ENCODE measurements around the gene NDUFA11.

NDUFA11 gene

DNA sequence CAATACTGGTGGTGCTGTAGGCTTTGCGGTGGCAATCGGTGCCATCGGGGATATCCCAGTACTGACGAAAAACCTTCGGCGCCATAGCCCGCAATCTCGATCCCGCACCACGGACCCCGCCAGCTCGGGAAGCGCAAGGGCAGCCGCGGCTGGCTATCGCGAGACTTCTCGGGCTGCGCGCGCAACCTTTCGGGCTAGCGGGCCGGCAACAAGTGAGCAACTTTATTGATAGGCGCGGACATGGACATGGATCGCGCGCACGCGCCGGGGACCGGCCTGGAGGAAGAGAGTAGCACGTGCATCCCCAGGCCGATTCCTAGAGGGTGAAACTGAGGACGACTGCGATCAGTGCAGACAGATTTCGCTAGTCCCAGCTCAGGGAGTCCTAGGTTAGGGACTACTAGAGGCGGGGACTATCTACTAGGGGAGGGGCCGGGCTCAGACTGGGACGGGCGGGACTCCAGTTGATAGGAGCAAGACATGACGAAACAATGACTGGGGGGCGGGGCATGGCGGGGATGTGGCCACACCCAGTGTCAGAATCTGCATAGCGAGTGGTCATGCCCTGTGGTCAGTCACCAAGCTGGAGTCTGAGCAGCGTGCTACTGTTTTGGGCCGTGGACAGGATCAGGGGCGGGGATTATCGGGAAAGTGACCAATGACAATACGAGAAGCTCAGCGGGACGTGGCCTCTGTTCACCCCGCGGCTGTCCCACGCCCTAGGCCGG is at the start of gene NDUFA11:
NDUFA11 (minus strand) TSS at position 167 of the 728 bp plus-strand sequence; CDS start at position 85, 82 bp downstream.
- DNase-seq = peak; percentile 97

DNA sequence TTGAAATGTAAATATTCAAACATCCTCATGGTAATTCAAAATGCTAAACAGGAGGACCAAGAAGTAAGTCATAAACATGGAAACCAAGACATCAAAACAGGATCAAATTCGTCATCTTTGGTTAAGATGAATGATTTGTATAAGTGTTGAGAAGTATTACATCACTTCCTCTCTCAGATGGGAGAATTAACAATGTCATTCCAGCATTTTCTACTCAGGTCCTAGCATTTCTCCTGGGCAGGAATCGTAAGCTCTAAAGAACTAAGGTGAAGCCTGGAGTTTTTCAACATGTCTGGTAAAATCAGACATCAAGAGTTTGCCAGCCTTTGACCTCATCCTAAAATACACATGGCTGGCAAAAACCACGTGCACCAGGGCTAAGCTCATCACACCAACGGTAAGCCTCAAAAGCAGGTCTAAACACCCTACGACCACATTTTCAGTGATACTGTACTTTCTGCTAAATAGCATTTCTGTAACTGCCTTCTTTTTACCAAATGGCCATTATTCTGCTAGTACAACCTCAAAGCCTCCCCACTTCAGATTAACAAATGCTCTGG is 49.5 kb upstream of the NDUFA11 start:
- peak; percentile 57 for DNase-seq

DNA sequence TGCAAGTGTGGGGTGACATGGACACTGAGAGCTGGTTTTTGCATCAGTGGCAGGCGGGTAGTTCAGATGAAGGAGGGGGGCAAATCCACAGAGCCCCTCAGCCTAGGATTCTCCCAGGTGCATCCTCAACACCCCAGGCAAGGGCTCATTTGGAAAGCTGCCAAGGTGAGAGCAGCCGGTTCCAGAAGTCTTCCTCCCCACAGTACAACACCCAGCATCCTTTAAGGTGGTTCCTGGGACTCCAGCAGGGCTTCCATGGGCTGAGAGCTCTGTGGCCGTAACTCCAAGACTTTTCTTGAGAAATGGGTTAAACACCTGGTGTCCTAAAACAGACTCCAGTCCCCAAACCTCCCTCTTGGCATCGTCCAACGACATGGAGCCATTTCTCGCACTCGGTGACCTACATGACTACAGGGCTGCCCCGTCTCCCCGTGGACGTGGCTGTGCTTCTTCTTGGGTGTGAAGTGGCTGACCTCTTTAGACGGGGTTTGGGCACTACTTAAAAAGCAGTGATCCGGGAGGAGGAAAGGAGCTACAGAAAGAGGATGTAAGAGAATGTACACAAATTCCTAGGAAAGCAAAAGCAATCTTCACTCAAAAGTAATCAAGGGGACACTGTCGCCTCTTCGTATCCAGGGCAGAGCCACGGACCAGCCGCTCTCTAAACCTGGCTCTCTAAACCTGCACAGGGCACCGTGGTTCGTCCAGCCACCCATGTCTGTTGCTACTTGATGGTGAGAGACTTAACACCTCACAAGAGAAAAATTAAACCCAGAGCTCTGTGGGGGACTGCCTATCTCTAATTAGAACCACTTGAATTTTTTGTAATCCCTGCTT is 48.8 kb upstream of the NDUFA11 start:
- no peak for DNase-seq

DNA sequence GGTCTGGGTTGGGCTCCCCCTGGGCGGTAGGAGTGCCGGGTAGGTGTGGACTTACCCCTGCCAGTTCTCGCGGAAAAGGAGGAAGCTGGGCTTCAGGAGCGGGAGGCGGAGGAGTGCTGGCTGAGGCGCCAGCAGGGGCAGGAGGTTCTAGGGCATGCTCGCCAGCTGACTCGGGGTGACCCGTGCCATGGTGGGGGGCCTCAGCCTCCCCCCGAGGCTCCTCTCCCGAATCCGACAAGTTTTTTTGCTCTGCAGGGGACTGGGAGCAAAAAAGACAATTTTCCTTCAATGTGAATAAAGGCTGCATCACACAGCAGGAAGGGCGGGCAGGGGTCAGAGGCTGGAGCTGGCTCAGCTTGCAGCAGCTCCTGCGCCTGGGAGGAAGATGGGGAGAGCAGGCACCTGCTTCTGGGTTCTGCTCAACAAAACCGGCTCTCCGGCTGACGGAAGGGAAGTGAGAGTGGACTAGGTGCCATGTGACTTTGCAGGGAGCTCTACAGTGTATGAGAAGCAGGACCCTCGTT is 47.8 kb upstream of the NDUFA11 start:
- no peak for DNase-seq

DNA sequence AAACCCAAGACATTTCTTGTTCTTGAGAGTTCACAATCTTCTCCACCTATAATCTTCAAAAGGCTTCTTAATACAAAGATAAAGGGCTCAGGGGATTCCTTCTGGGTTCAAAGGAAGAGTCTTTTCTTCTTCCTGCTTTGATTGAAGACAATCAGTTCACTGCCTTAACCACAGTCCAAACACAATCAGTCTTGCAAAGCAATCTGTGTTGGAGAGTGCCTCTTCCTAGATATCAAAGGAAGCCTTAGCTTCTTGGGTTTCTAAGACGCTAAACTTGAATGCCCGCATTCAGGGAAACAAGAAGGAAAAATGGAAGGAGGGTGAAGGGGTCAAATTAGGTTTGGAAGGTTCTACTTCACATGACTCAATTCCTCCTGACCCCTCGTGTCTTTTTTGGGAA is 47.2 kb upstream of the NDUFA11 start:
- DNase-seq = no peak

DNA sequence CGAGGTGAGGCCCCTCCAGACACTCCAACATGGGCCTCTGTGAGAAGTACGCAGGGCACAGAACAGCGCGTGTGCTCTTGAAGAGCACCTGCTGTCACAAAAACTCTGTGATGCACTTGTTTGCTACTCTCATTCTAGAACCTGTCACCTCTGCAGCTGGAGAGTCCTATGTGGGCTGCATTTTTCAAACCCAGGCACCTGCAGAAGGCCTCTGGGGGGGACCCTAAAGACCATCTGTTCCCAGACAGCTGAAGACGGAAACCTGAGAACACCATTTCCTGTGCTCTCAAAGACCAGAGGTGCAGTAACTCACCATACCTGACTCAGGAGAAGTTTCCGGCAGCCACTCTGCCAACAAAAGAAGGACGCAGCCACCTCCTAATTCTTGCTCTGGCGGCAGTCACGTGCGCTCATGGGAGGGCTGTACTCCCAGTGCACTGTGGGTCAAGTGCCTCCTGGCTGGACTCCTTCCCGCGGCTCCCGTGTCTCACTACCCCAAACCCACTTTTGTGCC is 46.3 kb upstream of the NDUFA11 start:
- DNase-seq = peak; percentile 62

DNA sequence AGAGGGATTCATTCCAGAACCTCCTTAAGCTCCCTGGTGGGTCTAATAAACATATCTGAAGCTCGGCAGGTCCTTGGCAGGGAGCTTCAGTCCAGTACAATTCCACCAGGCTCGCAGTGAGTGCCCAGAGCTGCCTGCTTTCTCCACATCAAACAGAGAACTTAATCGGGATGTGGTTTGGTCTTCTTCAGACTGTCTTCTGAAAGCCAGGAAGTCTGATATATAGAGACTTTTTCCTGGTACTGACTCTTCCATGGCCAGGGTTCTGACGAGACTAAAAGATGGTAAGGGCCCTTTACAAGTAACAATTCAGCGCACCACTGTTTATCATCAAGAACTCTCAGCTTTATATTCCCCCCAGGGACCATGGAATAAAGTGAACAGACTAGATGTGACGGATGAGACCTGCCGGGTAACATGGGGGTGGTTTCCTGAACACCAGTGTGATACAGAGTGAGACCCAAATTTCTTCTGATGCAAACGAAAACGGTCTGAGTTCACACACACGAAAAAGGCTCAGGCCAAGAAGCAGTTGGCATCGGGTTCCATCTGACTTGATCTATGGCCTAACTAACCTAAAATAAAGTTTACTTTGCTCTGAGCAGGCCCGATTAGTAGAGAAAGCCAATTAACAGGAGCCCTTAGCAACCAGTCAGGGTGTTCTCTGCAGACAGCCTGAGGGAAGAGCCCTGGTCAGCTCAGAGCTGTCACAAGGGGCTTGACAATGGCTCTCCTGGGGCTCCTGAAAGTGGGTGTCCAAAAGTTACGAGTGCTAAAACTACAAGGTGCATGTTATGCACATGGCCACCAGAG is 45.4 kb upstream of the NDUFA11 start:
- DNase-seq = peak; percentile 31

DNA sequence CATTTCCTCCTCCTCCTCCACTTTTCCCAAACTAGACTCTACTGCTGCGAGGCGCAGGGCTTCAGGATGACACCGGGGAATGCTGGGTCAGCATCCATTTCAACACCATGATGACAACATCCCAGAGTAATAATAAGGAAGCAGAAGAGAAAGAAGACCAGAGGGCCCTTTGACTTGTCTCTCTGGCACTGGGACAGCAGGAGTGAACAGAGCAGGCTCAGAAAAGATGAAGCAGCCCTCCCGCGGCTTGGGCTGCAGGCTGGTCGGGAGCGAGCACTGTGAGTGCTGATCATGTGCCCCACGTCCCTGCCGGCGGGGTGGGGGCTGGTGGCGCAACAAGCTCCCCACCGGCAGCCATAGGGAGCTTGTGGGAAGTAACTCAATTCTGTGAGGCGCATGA is 43.8 kb upstream of the NDUFA11 start:
- DNase-seq = no peak

DNA sequence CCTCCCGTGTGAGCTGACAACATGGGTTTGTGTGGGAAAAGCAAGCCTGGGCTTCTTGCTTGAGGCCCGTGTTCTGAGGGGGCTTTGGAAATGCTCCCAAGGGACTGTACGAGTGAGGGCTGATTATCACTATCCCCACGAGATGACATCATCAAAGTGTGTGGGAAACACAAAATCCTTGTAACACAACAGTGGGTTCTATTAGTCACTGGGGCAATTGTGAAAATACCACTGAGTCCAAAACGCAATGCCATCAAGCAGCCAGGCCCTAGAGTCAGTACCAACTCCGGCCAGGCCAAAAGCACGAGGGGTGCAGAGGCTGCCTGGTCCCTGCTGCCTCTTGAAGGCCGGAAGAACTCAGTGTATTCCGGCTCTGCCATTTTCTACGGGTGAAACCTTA is 40.0 kb upstream of the NDUFA11 start:
- no peak for DNase-seq

DNA sequence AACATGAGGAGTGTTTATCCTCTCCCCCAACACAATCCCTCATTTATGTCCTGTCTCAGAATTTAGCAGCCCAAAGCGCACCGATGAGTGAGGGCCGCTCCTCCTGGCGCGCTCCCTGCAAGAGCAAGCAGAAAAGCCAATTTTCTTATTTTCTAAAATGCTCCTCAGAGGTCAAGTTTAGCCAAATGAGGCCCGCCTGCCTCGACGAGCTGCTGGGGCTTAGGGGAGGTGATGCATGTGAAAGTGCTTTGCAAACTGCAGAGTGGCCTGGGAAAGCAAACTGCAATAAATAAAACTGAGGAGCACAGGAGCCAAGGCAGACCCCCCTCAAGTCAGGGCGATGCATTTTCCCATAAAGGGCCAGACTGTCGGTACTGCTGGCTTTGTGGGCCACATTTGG is 39.5 kb upstream of the NDUFA11 start:
- DNase-seq = no peak

DNA sequence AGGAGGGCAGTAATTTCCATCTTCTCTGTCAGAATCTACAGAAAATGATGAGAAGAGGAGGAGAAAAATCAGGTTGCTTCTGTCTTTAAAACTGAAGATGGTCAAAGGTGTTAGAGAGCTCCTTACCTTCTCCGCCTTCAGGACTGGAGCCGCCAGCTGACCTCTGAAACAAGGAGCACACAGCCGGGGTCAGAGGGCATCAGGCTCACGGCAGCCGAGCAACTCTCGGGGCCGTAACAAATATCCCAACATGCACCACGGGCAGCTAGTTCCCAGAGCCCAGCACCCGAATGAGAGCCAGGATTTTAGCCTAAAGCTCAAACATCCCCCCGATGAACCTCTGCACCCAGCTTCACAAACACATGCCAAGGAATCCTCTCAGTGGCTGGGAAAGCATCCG is 38.1 kb upstream of the NDUFA11 start:
- no peak for DNase-seq

DNA sequence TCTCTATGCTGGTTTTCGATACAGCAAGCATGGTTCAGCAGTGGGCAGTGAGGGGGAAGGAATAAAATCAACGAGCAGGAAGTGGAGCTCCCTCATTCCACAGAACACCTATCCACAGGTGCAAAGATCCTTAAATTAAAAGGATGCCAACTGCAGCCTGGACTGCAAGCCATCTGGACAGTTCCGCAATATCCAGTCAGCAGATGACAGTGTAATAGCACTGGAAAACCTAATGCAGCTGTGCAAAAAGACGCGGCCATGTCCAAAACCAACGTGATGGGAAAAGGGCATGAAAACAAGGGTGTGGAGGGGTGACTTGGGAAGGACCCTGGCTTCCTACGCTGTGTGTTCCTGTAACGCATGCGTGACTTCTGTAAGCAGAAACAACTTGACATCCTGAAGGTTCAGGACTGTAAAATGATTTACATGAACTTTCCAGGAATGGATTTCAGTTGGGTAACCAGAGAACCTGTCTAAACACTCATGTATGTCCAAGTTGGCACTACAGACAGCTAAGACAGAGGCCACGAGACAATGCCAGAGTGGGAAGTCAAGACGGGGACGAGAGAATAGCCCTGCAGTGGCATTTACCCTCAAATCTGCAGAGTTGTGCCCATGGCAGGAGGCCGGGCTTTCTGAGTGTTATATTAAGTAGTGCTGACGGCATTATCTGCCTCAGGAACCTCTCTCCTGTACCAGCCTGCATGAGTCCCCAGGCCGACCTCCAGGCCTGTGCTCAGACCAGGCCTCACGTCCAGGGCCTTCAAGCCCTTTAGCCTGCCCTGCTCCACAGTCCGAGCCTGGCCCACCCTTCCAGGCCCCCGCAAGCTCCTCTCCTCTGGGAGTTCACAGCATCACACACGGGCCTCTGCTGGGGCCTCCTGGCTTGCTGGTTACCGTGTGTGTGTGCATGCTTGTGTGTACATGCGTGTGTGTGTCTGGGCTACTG is 36.9 kb upstream of the NDUFA11 start:
- DNase-seq = no peak

DNA sequence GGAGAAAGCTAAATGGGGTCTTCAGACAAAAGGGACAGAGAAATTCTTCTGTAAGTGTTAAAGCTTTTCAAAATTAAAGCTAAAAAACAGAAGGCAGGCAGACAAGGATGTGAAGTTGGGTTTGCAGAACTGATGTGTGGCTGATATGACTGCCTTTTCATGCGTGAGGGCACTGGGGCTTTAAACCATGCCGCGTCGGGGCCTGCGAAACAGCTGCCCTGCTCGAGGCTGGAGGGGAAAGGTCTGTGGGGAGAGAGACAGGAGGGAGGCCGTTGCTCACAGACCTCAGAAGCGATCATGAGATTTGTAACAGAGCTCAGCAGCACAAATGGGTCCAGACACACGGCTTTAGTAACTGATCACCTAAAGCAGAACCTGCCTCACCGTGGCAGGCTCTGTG is 34.0 kb upstream of the NDUFA11 start:
- no peak for DNase-seq

DNA sequence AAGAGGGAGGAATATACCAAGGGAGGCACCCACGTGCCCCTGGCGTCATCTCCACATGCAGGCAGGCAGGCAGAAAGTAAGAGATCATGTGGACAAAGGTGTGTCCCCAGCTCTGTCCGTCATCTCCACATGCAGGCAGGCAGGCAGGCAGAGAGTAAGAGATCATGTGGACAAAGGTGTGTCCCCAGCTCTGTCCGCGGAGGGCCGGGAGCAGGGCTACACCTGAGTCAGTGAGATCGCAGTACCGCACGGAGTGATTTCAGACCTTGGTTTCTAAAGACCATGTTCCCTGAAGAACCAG is 32.7 kb upstream of the NDUFA11 start:
- DNase-seq = no peak

DNA sequence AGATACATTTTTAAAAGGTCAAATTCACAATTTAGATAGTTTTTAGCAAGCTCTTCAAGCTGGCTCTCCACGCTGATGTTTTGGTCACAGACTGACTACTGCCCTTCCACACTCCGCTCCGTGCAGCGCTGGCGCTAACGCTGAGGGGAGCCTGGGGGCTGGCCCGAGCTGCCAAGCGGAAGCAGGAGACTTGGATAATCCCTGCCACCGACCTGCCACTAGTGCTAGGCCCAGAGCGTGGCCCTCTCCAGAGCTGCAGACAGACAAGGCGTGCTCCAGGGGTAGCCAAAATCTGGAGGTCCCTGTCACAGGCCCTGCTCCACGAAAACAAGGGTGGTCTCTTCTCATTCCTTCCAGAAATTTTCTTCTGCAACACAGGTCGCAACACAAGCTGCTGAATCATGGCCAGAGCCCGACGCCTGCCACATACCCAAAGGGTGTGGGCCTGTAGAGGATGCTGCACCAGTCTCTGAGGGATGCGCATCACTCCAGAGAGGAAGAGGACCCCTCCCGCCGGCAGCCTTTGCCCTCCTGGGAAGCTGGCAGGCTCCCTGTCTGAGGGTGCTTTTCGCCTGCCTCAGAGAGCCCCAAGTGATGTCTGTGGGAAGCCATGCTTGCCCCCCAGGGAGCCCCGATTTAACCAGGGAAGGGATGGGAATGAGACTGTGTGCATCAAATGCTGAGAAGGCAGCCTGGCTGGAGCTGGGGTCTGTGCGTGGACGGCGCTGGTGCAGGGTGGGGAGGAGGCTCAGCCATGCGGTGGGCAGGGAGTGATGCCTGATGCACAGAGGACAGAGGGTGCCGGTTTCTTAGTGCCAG is 32.1 kb upstream of the NDUFA11 start:
- no peak for DNase-seq

DNA sequence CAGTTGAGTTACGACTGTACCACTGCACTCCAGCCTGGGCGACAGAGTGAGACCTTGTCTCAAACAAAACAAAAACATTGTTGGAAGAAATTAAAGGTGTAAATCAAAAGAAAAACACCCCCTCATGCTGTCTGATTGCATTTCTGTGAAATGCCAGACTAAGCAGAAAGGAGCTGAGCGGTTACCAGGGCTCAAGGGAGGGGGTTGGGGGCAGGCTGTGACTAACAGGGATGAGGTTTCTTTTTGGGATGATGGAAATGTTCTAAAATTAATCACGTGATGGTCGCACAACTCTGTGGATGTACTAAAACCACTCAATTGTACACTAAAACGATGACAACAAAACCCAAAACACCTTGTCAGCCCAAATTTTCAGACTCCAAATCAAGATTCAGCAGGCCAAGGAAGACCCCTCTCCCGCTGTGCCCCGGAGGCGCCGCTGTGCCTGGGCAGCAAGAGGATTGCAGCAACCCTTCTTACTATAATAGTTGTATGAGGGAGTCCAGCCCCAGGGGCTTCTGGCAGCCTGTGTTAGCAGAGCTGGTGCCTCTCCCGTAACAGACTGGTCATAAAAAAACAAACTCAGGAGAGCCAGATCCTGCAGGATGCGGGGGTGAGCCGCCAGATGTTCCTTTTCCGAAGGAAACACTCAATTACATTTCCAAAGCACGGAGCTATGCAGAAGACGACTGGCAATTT is 31.3 kb upstream of the NDUFA11 start:
- DNase-seq = no peak

DNA sequence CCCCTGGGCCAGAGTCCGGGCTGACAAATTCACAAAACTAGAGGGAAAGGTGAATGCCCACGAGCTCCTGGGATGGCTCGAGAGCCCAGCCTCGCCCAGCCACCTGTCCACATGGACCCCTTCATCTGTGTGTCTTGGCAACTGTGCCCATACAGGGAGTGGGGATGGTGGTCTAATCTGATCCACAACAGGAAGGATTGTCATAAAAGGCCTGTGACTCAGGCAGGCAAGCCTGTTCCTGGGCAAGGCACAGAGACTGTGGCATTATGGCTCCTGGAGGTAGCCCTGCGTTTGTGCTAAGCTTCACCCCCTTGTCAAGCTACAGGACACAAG is 30.4 kb upstream of the NDUFA11 start:
- DNase-seq = no peak

DNA sequence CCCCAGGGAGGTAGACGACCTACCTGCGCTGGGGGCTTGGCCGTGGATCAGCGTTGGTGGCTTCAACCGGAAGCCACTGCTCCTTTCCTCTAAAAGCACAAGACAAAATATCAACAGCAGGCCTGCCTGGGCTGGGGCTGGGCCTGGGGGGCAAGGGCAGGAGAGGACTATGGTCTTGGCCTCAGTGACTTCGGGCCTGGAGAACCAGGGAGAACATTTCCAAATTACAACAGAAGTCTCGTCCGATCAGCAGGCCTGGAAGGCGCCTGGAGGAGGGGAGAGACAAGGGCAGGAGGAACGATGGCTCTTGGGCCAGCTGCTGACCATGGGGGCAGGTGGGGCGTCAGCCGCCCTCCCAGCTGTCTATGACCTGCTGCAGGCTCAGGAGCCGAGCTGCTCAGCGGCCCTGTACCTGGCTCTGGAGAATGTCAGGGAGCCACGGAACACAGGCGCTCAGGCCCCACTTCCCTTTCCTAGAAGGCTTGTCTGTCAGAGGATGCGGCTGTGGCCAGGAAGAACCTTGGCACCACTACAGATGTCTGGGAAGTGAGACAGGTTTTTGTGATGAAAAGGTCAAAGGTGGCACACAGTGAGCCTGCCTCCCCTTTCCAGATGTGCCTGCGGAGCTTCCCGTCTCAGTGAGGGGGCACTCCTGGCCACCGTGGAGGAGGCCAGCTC is 29.9 kb upstream of the NDUFA11 start:
- no peak for DNase-seq

DNA sequence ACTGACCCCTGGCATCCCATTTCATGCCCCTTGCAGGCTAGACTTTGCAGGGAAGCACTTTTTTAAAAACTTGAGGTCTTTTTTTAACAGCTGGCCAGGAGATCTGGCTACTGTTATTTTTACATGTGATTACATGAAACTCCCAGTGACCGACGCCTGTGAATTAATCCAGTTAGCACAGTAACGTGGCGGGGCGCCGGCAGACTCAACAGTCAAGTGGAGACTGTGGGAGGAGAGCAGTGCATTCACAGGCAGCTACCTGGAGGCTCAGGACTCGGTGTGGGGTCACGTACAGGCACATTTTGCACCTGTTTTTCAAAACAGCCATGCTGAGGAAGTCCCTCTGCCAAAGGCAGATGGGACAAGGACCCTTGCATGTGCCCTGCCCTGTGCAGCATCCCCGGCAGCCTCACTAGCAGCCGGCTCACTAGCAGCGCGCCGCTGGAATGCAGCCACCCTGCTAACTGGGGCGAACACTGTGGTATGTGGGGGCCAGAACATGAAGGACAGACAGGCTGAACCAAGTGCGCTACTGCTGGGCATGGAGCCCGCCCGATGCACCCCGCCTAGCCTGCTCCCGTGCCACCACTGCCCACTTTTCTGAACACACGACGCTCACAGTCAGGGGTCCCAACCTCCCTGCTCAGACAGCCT is 29.1 kb upstream of the NDUFA11 start:
- DNase-seq = no peak
